Epithelial cell of esophagus (primary cell): ENCODE results near the gene CCN6.

ENCODE experiments used
- DNase-seq: peaks from one replicate; pipeline ENCODE4 v3.0.0; 2010; ENCODE audit warnings: low read depth
- H3K4me3 ChIP-seq: 2 replicates; pipeline ENCODE4 v1.5.1; 2011; ENCODE audit warnings: mild to moderate bottlenecking, low read length, control low read depth
- TF ChIP-seq, protein P1 (sequence below): IDR thresholded peaks from 2 replicates; pipeline ENCODE4 v1.5.1; 2011; ENCODE audit warnings: low read depth, mild to moderate bottlenecking, low read length, control low read depth, inconsistent platforms; ENCODE audit not compliant: insufficient read depth; ENCODE audit errors: missing control alignments

CCN6 gene

DNA sequence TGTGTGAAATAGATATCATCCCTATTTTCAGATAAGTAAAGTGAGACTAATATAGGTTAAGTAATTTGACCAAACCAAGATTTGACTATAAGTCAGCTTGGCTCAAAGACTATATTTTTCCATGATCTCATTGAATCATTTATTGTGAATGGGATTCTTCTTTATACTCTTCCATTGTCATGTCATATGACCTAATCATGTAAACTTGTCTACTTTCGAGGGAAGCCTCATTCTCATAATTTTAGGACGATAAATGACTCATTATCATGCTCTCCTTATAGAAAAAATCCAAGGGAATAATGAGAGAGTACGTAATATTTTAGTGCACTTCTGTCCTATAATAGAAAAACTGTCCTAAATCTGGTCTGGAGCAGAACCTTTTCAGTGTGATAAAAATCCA, 40.9 kb upstream of the CCN6 start:
- H3K4me3 ChIP-seq: no peak overlapping the region
- TF ChIP-seq, protein P1, sequence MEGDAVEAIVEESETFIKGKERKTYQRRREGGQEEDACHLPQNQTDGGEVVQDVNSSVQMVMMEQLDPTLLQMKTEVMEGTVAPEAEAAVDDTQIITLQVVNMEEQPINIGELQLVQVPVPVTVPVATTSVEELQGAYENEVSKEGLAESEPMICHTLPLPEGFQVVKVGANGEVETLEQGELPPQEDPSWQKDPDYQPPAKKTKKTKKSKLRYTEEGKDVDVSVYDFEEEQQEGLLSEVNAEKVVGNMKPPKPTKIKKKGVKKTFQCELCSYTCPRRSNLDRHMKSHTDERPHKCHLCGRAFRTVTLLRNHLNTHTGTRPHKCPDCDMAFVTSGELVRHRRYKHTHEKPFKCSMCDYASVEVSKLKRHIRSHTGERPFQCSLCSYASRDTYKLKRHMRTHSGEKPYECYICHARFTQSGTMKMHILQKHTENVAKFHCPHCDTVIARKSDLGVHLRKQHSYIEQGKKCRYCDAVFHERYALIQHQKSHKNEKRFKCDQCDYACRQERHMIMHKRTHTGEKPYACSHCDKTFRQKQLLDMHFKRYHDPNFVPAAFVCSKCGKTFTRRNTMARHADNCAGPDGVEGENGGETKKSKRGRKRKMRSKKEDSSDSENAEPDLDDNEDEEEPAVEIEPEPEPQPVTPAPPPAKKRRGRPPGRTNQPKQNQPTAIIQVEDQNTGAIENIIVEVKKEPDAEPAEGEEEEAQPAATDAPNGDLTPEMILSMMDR: no peak
- DNase-seq: no peak

GRCh38 chr6:112014483-112014882, 39.4 kb upstream of the CCN6 start:
- H3K4me3 ChIP-seq: no peak overlapping the region
- DNase-seq: peak; percentile 35
- TF ChIP-seq, protein P1: no peak

DNA sequence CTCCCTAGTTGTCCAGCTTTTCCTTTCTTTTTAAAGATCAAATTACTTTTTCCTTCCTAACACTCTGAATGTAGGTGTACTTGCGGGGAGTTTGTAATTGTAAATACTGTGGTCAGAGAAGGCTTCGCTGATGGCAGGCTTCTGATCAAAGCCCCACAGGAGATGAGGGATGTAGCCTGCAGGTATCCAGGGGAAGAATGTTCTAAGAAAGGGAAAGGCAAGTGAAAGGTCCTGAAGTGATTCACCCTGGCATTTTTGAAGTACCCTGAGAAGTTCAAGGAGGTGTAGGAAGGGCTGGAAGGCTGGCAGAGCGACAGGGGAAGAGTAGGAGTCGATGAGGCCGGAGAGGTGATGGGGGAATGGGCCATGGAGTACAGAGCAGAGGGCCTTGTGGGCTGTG, 38.2 kb upstream of the CCN6 start:
- H3K4me3 ChIP-seq: no peak overlapping the region
- TF ChIP-seq, protein P1: no peak
- peak; percentile 36 for DNase-seq

DNA sequence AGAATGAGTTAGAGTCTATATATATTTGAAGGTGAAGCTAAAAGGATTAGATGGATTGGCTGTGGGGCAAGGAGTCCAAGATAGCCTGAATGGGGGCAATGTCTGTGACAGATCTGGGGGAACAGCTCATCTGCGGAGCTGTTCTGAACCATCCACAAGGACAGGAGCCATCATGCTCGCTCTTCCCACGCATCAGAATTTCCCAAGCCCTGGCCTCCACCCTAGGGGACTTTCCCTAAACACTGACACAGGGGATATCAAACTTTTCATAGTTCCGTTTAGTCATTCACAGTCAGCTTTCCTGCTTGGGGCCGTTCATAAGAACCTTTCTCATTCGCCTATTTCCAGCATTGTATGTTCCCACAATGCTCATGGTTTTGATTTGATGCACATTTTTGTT, 37.6 kb upstream of the CCN6 start:
- no peak overlapping the region for H3K4me3 ChIP-seq
- TF ChIP-seq, protein P1: no peak
- peak; percentile 92 for DNase-seq

DNA sequence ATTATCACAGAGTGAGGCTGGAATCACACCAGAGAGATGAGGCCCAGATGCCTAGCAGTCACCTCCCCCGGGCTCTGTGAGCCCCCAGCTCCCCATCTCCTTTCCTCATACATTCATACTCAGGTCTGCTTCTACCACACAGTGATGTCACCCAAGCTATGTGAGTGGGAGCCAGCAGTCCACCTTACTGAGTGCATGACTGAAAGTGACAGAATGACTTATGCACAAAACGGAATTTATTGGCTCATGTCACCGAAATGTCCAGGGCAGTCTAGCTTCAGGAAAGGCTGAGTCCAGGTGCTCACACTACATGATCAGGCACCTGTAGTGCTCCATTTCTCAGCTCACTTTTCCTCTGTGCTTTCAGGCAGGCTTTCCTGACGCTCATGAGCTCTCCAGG, 36.7 kb upstream of the CCN6 start:
- TF ChIP-seq, protein P1: no peak
- DNase-seq: no peak
- H3K4me3 ChIP-seq: no peak overlapping the region

GRCh38 chr6:112017760-112018537, 36.0 kb upstream of the CCN6 start:
- TF ChIP-seq, protein P1: no peak
- H3K4me3 ChIP-seq: no peak overlapping the region
- DNase-seq: no peak

DNA sequence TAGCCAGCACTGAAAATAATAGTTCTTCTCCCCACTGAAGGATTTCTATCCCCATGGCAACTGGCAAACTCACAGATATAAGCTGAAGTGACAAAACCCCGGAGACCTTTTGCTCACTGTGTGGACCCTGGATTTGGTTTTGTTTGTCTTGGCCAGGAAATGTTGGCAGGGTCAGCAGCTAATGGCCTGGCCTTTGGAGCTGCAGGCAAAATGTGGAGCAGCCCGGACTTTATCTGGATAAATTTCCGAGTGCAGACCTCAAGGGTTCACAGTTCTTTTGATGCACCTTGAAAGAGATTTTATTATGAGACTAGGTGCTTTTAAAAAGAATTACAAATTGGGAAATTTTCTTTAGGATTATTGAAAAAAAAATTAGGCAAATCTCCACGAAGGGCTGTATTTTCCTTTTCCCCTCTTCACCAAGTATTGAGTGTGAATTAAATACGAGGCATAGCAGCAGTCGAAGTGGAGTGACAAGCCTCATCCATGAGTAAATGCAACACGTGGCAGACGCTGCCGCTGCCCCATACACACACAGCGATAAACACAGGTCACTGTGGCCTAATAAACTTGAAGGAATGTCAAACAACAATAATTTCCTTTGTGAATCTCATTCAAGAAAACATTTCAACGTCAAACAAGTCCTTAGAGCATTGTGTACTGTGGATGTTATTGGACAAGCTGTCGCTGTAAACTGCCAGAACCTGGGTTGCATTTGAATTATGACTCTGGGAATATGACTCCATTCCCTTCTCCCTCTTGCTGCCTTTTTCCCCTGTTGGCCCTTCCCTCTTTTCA, 35.1 kb upstream of the CCN6 start:
- TF ChIP-seq, protein P1: no peak
- no peak overlapping the region for H3K4me3 ChIP-seq
- DNase-seq: no peak
